ENCODE data around the gene RAPH1. TPM values are rescaled to one million over a fixed set of nuclear protein-coding genes. Genes with fewer than 3 reads are reported as not detected.
"Not testable (repeated sequence)": the region's sequence is repeated elsewhere in the genome, so short reads cannot be mapped to it uniquely, and the experiment has no call there.

The RAPH1 gene
- total RNA-seq, 2 donors from 2014 or later: 10.4 to 13.5 TPM

GRCh38 chr2:203566161-203566560 lies 31.1 kb upstream of the RAPH1 start:
- Mint-ChIP-seq H3K27me3 (no peaks in the 10 kb centered on the region), H3K4me3 (no peak overlapping the region), H3K36me3 (ENCODE audit: low read depth) (no peaks in the 10 kb centered on the region), H3K4me1 (no peaks in the 10 kb centered on the region), H3K27ac (no peak overlapping the region), H3K9me3 (no peaks in the 10 kb centered on the region)
- no peak for ATAC-seq (replicated peaks)

- Mint-ChIP-seq H3K4me1 (no peaks in the 10 kb centered on the region), H3K4me3 (no peak overlapping the region), H3K27me3 (no peaks in the 10 kb centered on the region), H3K27ac (no peak overlapping the region), H3K36me3 (ENCODE audit: low read depth) (no peaks in the 10 kb centered on the region), H3K9me3 (no peaks in the 10 kb centered on the region)
- no peak for ATAC-seq (replicated peaks)
Measured at GRCh38 chr2:203565076-203565475, 30.0 kb upstream of the RAPH1 start.

GRCh38 chr2:203562268-203562667 lies 27.2 kb upstream of the RAPH1 start:
- no peaks in the 10 kb centered on the region for H3K36me3 Mint-ChIP-seq (ENCODE audit: low read depth)
- no peak overlapping the region for H3K27ac Mint-ChIP-seq
- no peaks in the 10 kb centered on the region for H3K4me1 Mint-ChIP-seq
- no peaks in the 10 kb centered on the region for H3K27me3 Mint-ChIP-seq
- H3K4me3 Mint-ChIP-seq: no peak overlapping the region
- ATAC-seq (replicated peaks): no peak
- no peaks in the 10 kb centered on the region for H3K9me3 Mint-ChIP-seq

- Mint-ChIP-seq H3K27ac (no peak overlapping the region), H3K9me3 (no peaks in the 10 kb centered on the region), H3K4me1 (no peaks in the 10 kb centered on the region), H3K4me3 (no peak overlapping the region), H3K36me3 (ENCODE audit: low read depth) (no peaks in the 10 kb centered on the region), H3K27me3 (no peaks in the 10 kb centered on the region)
- no peak for ATAC-seq (replicated peaks)
Measured at GRCh38 chr2:203559641-203560040, 24.5 kb upstream of the RAPH1 start.

GRCh38 chr2:203553784-203554183 lies 18.7 kb upstream of the RAPH1 start:
- no peaks in the 10 kb centered on the region for H3K36me3 Mint-ChIP-seq (ENCODE audit: low read depth)
- peaks cover 5% of the 10 kb centered on the region for H3K4me1 Mint-ChIP-seq
- no peak for ATAC-seq (replicated peaks)
- H3K9me3 Mint-ChIP-seq: no peaks in the 10 kb centered on the region
- H3K4me3 Mint-ChIP-seq: no peak overlapping the region
- H3K27ac Mint-ChIP-seq: no peak overlapping the region
- H3K27me3 Mint-ChIP-seq: no peaks in the 10 kb centered on the region

GRCh38 chr2:203551778-203552177 lies 16.7 kb upstream of the RAPH1 start:
- peaks cover 5% of the 10 kb centered on the region for H3K4me1 Mint-ChIP-seq
- no peaks in the 10 kb centered on the region for H3K36me3 Mint-ChIP-seq (ENCODE audit: low read depth)
- no peaks in the 10 kb centered on the region for H3K9me3 Mint-ChIP-seq
- H3K27ac Mint-ChIP-seq: no peak overlapping the region
- ATAC-seq (replicated peaks): no peak
- H3K4me3 Mint-ChIP-seq: no peak overlapping the region
- H3K27me3 Mint-ChIP-seq: no peaks in the 10 kb centered on the region

- Mint-ChIP-seq H3K4me1 (peaks cover 5% of the 10 kb centered on the region), H3K27me3 (no peaks in the 10 kb centered on the region), H3K9me3 (no peaks in the 10 kb centered on the region), H3K36me3 (ENCODE audit: low read depth) (no peaks in the 10 kb centered on the region), H3K27ac (no peak overlapping the region), H3K4me3 (no peak overlapping the region)
- no peak for ATAC-seq (replicated peaks)
Measured at GRCh38 chr2:203550266-203550665, 15.2 kb upstream of the RAPH1 start.

GRCh38 chr2:203549406-203549805 lies 14.3 kb upstream of the RAPH1 start:
- no peak overlapping the region for H3K27ac Mint-ChIP-seq
- no peak for ATAC-seq (replicated peaks)
- peaks cover 5% of the 10 kb centered on the region for H3K4me1 Mint-ChIP-seq
- no peaks in the 10 kb centered on the region for H3K36me3 Mint-ChIP-seq (ENCODE audit: low read depth)
- H3K9me3 Mint-ChIP-seq: no peaks in the 10 kb centered on the region
- H3K4me3 Mint-ChIP-seq: no peak overlapping the region
- no peaks in the 10 kb centered on the region for H3K27me3 Mint-ChIP-seq

GRCh38 chr2:203548887-203549286 lies 13.8 kb upstream of the RAPH1 start:
- H3K36me3 Mint-ChIP-seq (ENCODE audit: low read depth): no peaks in the 10 kb centered on the region
- H3K4me1 Mint-ChIP-seq: peaks cover 5% of the 10 kb centered on the region
- ATAC-seq (replicated peaks): no peak
- no peak overlapping the region for H3K4me3 Mint-ChIP-seq
- no peaks in the 10 kb centered on the region for H3K9me3 Mint-ChIP-seq
- H3K27me3 Mint-ChIP-seq: no peaks in the 10 kb centered on the region
- no peak overlapping the region for H3K27ac Mint-ChIP-seq

- Mint-ChIP-seq H3K4me3 (no peak overlapping the region), H3K27ac (no peak overlapping the region), H3K4me1 (peaks cover 5% of the 10 kb centered on the region), H3K27me3 (no peaks in the 10 kb centered on the region), H3K36me3 (ENCODE audit: low read depth) (no peaks in the 10 kb centered on the region), H3K9me3 (no peaks in the 10 kb centered on the region)
- ATAC-seq (replicated peaks): peak; percentile 23
Measured at GRCh38 chr2:203547356-203547755, 12.3 kb upstream of the RAPH1 start.

GRCh38 chr2:203544402-203544801 lies 9.3 kb upstream of the RAPH1 start:
- Mint-ChIP-seq H3K9me3 (no peaks in the 10 kb centered on the region), H3K4me3 (no peak overlapping the region), H3K27me3 (no peaks in the 10 kb centered on the region), H3K27ac (no peak overlapping the region), H3K36me3 (ENCODE audit: low read depth) (no peaks in the 10 kb centered on the region), H3K4me1 (peaks cover 2% of the 10 kb centered on the region)
- no peak for ATAC-seq (replicated peaks)

- Mint-ChIP-seq H3K36me3 (ENCODE audit: low read depth) (no peaks in the 10 kb centered on the region), H3K9me3 (no peaks in the 10 kb centered on the region), H3K27me3 (no peaks in the 10 kb centered on the region), H3K27ac (no peak overlapping the region), H3K4me1 (peaks cover 1% of the 10 kb centered on the region), H3K4me3 (no peak overlapping the region)
- no peak for ATAC-seq (replicated peaks)
Measured at GRCh38 chr2:203543898-203544328, 8.8 kb upstream of the RAPH1 start.

GRCh38 chr2:203540598-203540997 lies 5.5 kb upstream of the RAPH1 start:
- H3K27me3 Mint-ChIP-seq; H3K27ac Mint-ChIP-seq; H3K36me3 Mint-ChIP-seq (ENCODE audit: low read depth); ATAC-seq (replicated peaks); H3K4me3 Mint-ChIP-seq: not testable (repeated sequence)
- H3K4me1 Mint-ChIP-seq: peaks cover 13% of the 10 kb centered on the region
- peaks cover 11% of the 10 kb centered on the region for H3K9me3 Mint-ChIP-seq

- peaks cover 26% of the 10 kb centered on the region for H3K4me1 Mint-ChIP-seq
- ATAC-seq (replicated peaks); H3K27me3 Mint-ChIP-seq; H3K36me3 Mint-ChIP-seq (ENCODE audit: low read depth); H3K4me3 Mint-ChIP-seq: not testable (repeated sequence)
- H3K27ac Mint-ChIP-seq: peak overlapping the region; percentile 32
- H3K9me3 Mint-ChIP-seq: peaks cover 11% of the 10 kb centered on the region
Measured at GRCh38 chr2:203538237-203538636, 3.1 kb upstream of the RAPH1 start.

GRCh38 chr2:203536586-203536951 lies 1.5 kb upstream of the RAPH1 start:
- H3K27ac Mint-ChIP-seq; ATAC-seq (replicated peaks); H3K36me3 Mint-ChIP-seq (ENCODE audit: low read depth); H3K27me3 Mint-ChIP-seq: not testable (repeated sequence)
- Mint-ChIP-seq H3K4me3 (peak overlapping the region; percentile 79), H3K4me1 (peaks cover 36% of the 10 kb centered on the region), H3K9me3 (peaks cover 11% of the 10 kb centered on the region)

Data from activated T-helper 17 cell treated with anti-CD3 and anti-CD28 coated beads, Interleukin-2, amount 50 U/mL, for 72 hours (primary cell).